Endothelial cell of umbilical vein (primary cell): ENCODE measurements around the gene SPDYE18. TPM values are rescaled to one million over a fixed set of nuclear protein-coding genes. Genes with fewer than 3 reads are reported as not detected.
"Not testable (repeated sequence)": the region's sequence is repeated elsewhere in the genome, so short reads cannot be mapped to it uniquely, and the experiment has no call there.

Experiments
- BruUV-seq: library from RNA; stranded (reverse); fragments of 400-500 nt; replicated peaks from 2 replicates; lab custom pipeline; 2021; lab: Mats Ljungman, UMichigan
- CTCF ChIA-PET: fragments of 300-600, 350-600 bp; sonication (Branson Sonifier 250); formaldehyde crosslinking; loops from one replicate; lab custom pipeline; 2021; ENCODE audit warnings: antibody characterized with exemption, inconsistent platforms; lab: Charles Lee
- POLR2A ChIA-PET: fragments of 300-600, 350-600 bp; sonication (Branson Sonifier 250); formaldehyde crosslinking; loops from one replicate; lab custom pipeline; 2021; ENCODE audit warnings: antibody characterized with exemption, inconsistent platforms; lab: Charles Lee
- DNase-seq: peaks from one replicate; pipeline ENCODE4 v3.0.0-alpha.2; 2011; ENCODE audit warnings: low read depth, low spot score
- FAIRE-seq: peaks from 2 replicates; lab custom pipeline; 2011; peaks lifted over from hg19 to GRCh38; lab: Jason Lieb, UNC
- H2AFZ ChIP-seq: 2 replicates; pipeline ENCODE4 v1.6.0; 2012; ENCODE audit warnings: low read depth, low read length, control low read depth, inconsistent platforms
- H3K27ac ChIP-seq: 2 replicates; pipeline ENCODE4 v1.5.1; 2011; ENCODE audit warnings: low read depth, mild to moderate bottlenecking, control low read depth, low read length, moderate library complexity; ENCODE audit not compliant: insufficient read depth
- H3K27me3 ChIP-seq, 2 experiments: 2 replicates each; pipeline versions ENCODE4 v1.6.0 to v1.6.1; 2011; ENCODE audit warnings: low read length in 2 of 2, mixed read lengths in 1 of 2; ENCODE audit not compliant: control insufficient read depth in 2 of 2, insufficient read depth in 2 of 2
- H3K36me3 ChIP-seq, 2 experiments: 2 replicates in 1 of 2; 3 replicates in 1 of 2; pipeline ENCODE4 v1.5.1; 2011; ENCODE audit warnings: low read length in 2 of 2, mild to moderate bottlenecking in 1 of 2, moderate library complexity in 1 of 2; ENCODE audit not compliant: control insufficient read depth in 2 of 2, insufficient read depth in 2 of 2; ENCODE audit errors: extremely low read depth in 1 of 2
- H3K4me1 ChIP-seq: 3 replicates; pipeline ENCODE4 v1.5.1; 2011; ENCODE audit warnings: mild to moderate bottlenecking, low read length; ENCODE audit not compliant: control insufficient read depth, insufficient read depth; ENCODE audit errors: extremely low read depth
- H3K4me2 ChIP-seq: 2 replicates; pipeline ENCODE4 v1.6.1; 2011; ENCODE audit warnings: low read length, control low read depth, mixed read lengths; ENCODE audit not compliant: insufficient read depth
- H3K4me3 ChIP-seq, 3 experiments: fragments of 200-600 bp in 1 of 3; sonication (generic), shearing (Covaris generic) in 1 of 3; replicated peaks in 1 of 3; 2 replicates each; pipeline ENCODE4 v1.5.1; 2011 to 2016; ENCODE audit warnings: control low read depth in 3 of 3, low read length in 3 of 3, mild to moderate bottlenecking in 2 of 3, inconsistent platforms in 1 of 3, low read depth in 1 of 3, moderate library complexity in 1 of 3; ENCODE audit not compliant: insufficient read depth in 1 of 3
- H3K79me2 ChIP-seq: 2 replicates; pipeline ENCODE4 v1.6.0; 2012; ENCODE audit warnings: low read length, inconsistent platforms; ENCODE audit not compliant: control insufficient read depth, insufficient read depth
- H3K9ac ChIP-seq: replicated peaks from 2 replicates; pipeline ENCODE3; 2011; ENCODE audit warnings: low read length, control low read depth; ENCODE audit not compliant: insufficient read depth; ENCODE audit errors: extremely low read depth
- H3K9me1 ChIP-seq: replicated peaks from 3 replicates; pipeline ENCODE4 v1.6.0; 2011; ENCODE audit warnings: mild to moderate bottlenecking, low read length; ENCODE audit not compliant: control insufficient read depth, insufficient read depth; ENCODE audit errors: extremely low read depth
- H3K9me3 ChIP-seq: replicated peaks from 2 replicates; pipeline ENCODE4 v1.5.1; 2012; ENCODE audit warnings: low read length, inconsistent platforms; ENCODE audit not compliant: control insufficient read depth, insufficient read depth
- H4K20me1 ChIP-seq: replicated peaks from 2 replicates; pipeline ENCODE3; 2011; ENCODE audit warnings: mild to moderate bottlenecking, low read length; ENCODE audit not compliant: control insufficient read depth, insufficient read depth; ENCODE audit errors: extremely low read depth
- dilution Hi-C: fragments of 300-500 bp; cut with MboI; formaldehyde crosslinking; loops from one replicate; pipeline ENCODE4 v1.15.0; 2019; ENCODE audit warnings: low sequenced_read_pairs; ENCODE audit not compliant: extremely low pct_ligation_motif_present
- intact Hi-C: fragments of 100-400 bp; cut with micrococcal nuclease; formaldehyde crosslinking; loops from one replicate; pipeline ENCODE4 v1.10.0; 2022
- polyA plus RNA-seq, 4 experiments: library from polyadenylated mRNA; depleted of rRNA in 3 of 4; stranded (reverse) in 3 of 4; unstranded in 1 of 4; fragments of >200 nt; gene quantifications; 2 replicates each; pipeline versions ENCODE4 v1.2.1 to v1.2.3, GENCODE V29; 2011 to 2012; ENCODE audit warnings: missing spikeins in 1 of 4
- total RNA-seq: library from RNA; stranded (reverse); gene quantifications from 2 replicates; pipeline ENCODE4 v1.2.3, GENCODE V29; 2021

The SPDYE18 gene
- total and polyA plus RNA-seq, 2 donors (not counting 3 experiments of a cell fraction or from before 2014, with no cell fraction given) = 0.66 TPM; not detected in 1

- H3K9me1 ChIP-seq, H3K4me1 ChIP-seq, H3K27me3 ChIP-seq, H3K4me3 ChIP-seq, CTCF ChIA-PET, H3K36me3 ChIP-seq, FAIRE-seq, BruUV-seq, intact Hi-C loops, H3K4me2 ChIP-seq, dilution Hi-C loops, H2AFZ ChIP-seq, POLR2A ChIA-PET, H3K9ac ChIP-seq, H3K9me3 ChIP-seq, H3K27ac ChIP-seq, H4K20me1 ChIP-seq, DNase-seq, H3K79me2 ChIP-seq: not testable (repeated sequence)
Measured at GRCh38 chr7:77082192-77082591, 19.8 kb upstream of the SPDYE18 start.

- CTCF ChIA-PET, DNase-seq, H3K4me3 ChIP-seq, H3K27ac ChIP-seq, H4K20me1 ChIP-seq, H3K79me2 ChIP-seq, H3K36me3 ChIP-seq, H3K27me3 ChIP-seq, H3K9ac ChIP-seq, H2AFZ ChIP-seq, H3K4me1 ChIP-seq, intact Hi-C loops, FAIRE-seq, H3K9me3 ChIP-seq, H3K9me1 ChIP-seq, H3K4me2 ChIP-seq, dilution Hi-C loops, POLR2A ChIA-PET: not testable (repeated sequence)
- BruUV-seq = TSS peak; percentile 22
Measured at GRCh38 chr7:77080236-77080635, 17.9 kb upstream of the SPDYE18 start.

GRCh38 chr7:77079624-77080023, 17.3 kb upstream of the SPDYE18 start:
- POLR2A ChIA-PET, H3K4me1 ChIP-seq, H3K4me2 ChIP-seq, H3K9me1 ChIP-seq, H3K4me3 ChIP-seq, H3K9me3 ChIP-seq, H3K36me3 ChIP-seq, H3K9ac ChIP-seq, H3K27me3 ChIP-seq, H3K27ac ChIP-seq, intact Hi-C loops, dilution Hi-C loops, H4K20me1 ChIP-seq, H2AFZ ChIP-seq, BruUV-seq, H3K79me2 ChIP-seq, CTCF ChIA-PET: not testable (repeated sequence)
- DNase-seq (peak; percentile 13), FAIRE-seq (peak; percentile 62)

GRCh38 chr7:77079112-77079511, 16.8 kb upstream of the SPDYE18 start:
- dilution Hi-C loops, POLR2A ChIA-PET, H3K36me3 ChIP-seq: not testable (repeated sequence)

More at GRCh38 chr7:77079112-77079511, 16.8 kb upstream of the SPDYE18 start:
- BruUV-seq, H3K4me3 ChIP-seq, H3K9ac ChIP-seq, DNase-seq, intact Hi-C loops, H3K27me3 ChIP-seq, H3K4me1 ChIP-seq, H3K4me2 ChIP-seq, H3K27ac ChIP-seq, FAIRE-seq, H4K20me1 ChIP-seq, H3K79me2 ChIP-seq, CTCF ChIA-PET, H3K9me3 ChIP-seq, H2AFZ ChIP-seq, H3K9me1 ChIP-seq: not testable (repeated sequence)
